NCI-H1048 (cell line): ENCODE data around the gene CYP3A5.
"Not testable (repeated sequence)": the region's sequence is repeated elsewhere in the genome, so short reads cannot be mapped to it uniquely, and the experiment has no call there.

Experiments used
- DNase-seq: peaks from one replicate; lab custom pipeline; 2025; lab: John Stamatoyannopoulos, UW

The CYP3A5 gene

GRCh38 chr7:99679400-99680191, at the start of gene CYP3A5:
TSS of gene CYP3A5 (minus strand) at chr7:99679996. CDS start at chr7:99679896, 100 bp downstream.
- no peak for DNase-seq

GRCh38 chr7:99728615-99729014, 48.8 kb upstream of the CYP3A5 start:
- no peak for DNase-seq

- DNase-seq = not testable (repeated sequence)
Observed at GRCh38 chr7:99723201-99723600, 43.4 kb upstream of the CYP3A5 start.

- DNase-seq = no peak
Observed at GRCh38 chr7:99720800-99721595, 41.2 kb upstream of the CYP3A5 start.

- no peak for DNase-seq
Observed at GRCh38 chr7:99719996-99720769, 40.4 kb upstream of the CYP3A5 start.

- DNase-seq = no peak
Observed at GRCh38 chr7:99713995-99714570, 34.3 kb upstream of the CYP3A5 start.

GRCh38 chr7:99709838-99710578, 30.2 kb upstream of the CYP3A5 start:
- no peak for DNase-seq

GRCh38 chr7:99709260-99709659, 29.5 kb upstream of the CYP3A5 start:
- DNase-seq = no peak

- no peak for DNase-seq
Observed at GRCh38 chr7:99707096-99707495, 27.3 kb upstream of the CYP3A5 start.

- DNase-seq = no peak
Observed at GRCh38 chr7:99699946-99700345, 20.1 kb upstream of the CYP3A5 start.

GRCh38 chr7:99698867-99699730, 19.3 kb upstream of the CYP3A5 start:
- DNase-seq = not testable (repeated sequence)

- DNase-seq = no peak
Observed at GRCh38 chr7:99694912-99695304, 15.1 kb upstream of the CYP3A5 start.

- no peak for DNase-seq
Observed at GRCh38 chr7:99694201-99694911, 14.6 kb upstream of the CYP3A5 start.

- DNase-seq = no peak
Observed at GRCh38 chr7:99693427-99694200, 13.8 kb upstream of the CYP3A5 start.

GRCh38 chr7:99693100-99693426, 13.3 kb upstream of the CYP3A5 start:
- no peak for DNase-seq

- DNase-seq = not testable (repeated sequence)
Observed at GRCh38 chr7:99692563-99692962, 12.8 kb upstream of the CYP3A5 start.

- not testable (repeated sequence) for DNase-seq
Observed at GRCh38 chr7:99691658-99692057, 11.9 kb upstream of the CYP3A5 start.

GRCh38 chr7:99690918-99691317, 11.1 kb upstream of the CYP3A5 start:
- not testable (repeated sequence) for DNase-seq
